H9 (cell line): ENCODE data around the gene IFNA7. TPM values are rescaled to one million over a fixed set of nuclear protein-coding genes. Genes with fewer than 3 reads are reported as not detected.

Experiments
- DNase-seq: peaks from one replicate; pipeline ENCODE4 v3.0.0-alpha.2; 2017
- H2AFZ ChIP-seq: one replicate; pipeline ENCODE4 v1.6.1; 2013; ENCODE audit warnings: mild to moderate bottlenecking, low read length, control low read depth, moderate library complexity
- H2AK5ac ChIP-seq: 2 replicates; pipeline ENCODE4 v1.6.1; 2013; ENCODE audit warnings: low read length, control low read depth, mixed read lengths; ENCODE audit not compliant: insufficient read length
- H2BK120ac ChIP-seq: one replicate; pipeline ENCODE4 v1.6.1; 2013; ENCODE audit warnings: low read depth, mild to moderate bottlenecking, low read length, control low read depth, inconsistent platforms; ENCODE audit not compliant: poor library complexity, severe bottlenecking
- H2BK12ac ChIP-seq: 2 replicates; pipeline ENCODE4 v1.6.1; 2013; ENCODE audit warnings: low read length, control low read depth, mixed read lengths, low read depth; ENCODE audit not compliant: insufficient read length
- H2BK15ac ChIP-seq: 2 replicates; pipeline ENCODE4 v1.6.1; 2013; ENCODE audit warnings: low read depth, low read length, control low read depth
- H2BK20ac ChIP-seq: one replicate; pipeline ENCODE4 v1.6.1; 2013; ENCODE audit warnings: low read depth, mild to moderate bottlenecking, low read length, control low read depth, inconsistent platforms; ENCODE audit not compliant: poor library complexity, severe bottlenecking
- H2BK5ac ChIP-seq: 2 replicates; pipeline ENCODE4 v1.6.1; 2013; ENCODE audit warnings: low read length, control low read depth, mixed read lengths; ENCODE audit not compliant: insufficient read length
- H3K14ac ChIP-seq: 2 replicates; pipeline ENCODE4 v1.6.1; 2013; ENCODE audit warnings: low read length, control low read depth; ENCODE audit not compliant: insufficient read depth
- H3K18ac ChIP-seq: 2 replicates; pipeline ENCODE4 v1.6.1; 2013; ENCODE audit warnings: low read depth, mild to moderate bottlenecking, mixed read lengths, low read length, control low read depth; ENCODE audit not compliant: insufficient read length
- H3K23ac ChIP-seq: 2 replicates; pipeline ENCODE4 v1.6.1; 2013; ENCODE audit warnings: low read length, control low read depth, mixed read lengths, low read depth; ENCODE audit not compliant: insufficient read length
- H3K23me2 ChIP-seq: 2 replicates; pipeline ENCODE4 v1.6.1; 2013; ENCODE audit warnings: low read depth, mild to moderate bottlenecking, mixed read lengths, low read length, control low read depth; ENCODE audit not compliant: insufficient read length, poor library complexity, severe bottlenecking
- H3K27ac ChIP-seq: 2 replicates; pipeline ENCODE4 v1.5.1; 2013; ENCODE audit warnings: low read length, control low read depth, mixed read lengths, low read depth; ENCODE audit not compliant: insufficient read length
- H3K27me3 ChIP-seq: 2 replicates; pipeline ENCODE4 v1.6.1; 2013; ENCODE audit warnings: low read length, control low read depth, inconsistent platforms; ENCODE audit not compliant: insufficient read depth
- H3K4ac ChIP-seq: 2 replicates; pipeline ENCODE4 v1.6.1; 2013; ENCODE audit warnings: low read depth, mild to moderate bottlenecking, control low read depth, inconsistent platforms, low read length, moderate library complexity
- H3K4me1 ChIP-seq: 2 replicates; pipeline ENCODE4 v1.6.1; 2013; ENCODE audit warnings: low read length, control low read depth, inconsistent platforms; ENCODE audit not compliant: insufficient read depth
- H3K4me2 ChIP-seq: 2 replicates; pipeline ENCODE4 v1.6.1; 2013; ENCODE audit warnings: low read length, control low read depth, mixed read lengths; ENCODE audit not compliant: insufficient read length, insufficient read depth
- H3K56ac ChIP-seq: 2 replicates; pipeline ENCODE4 v1.6.1; 2013; ENCODE audit warnings: low read depth, mild to moderate bottlenecking, mixed read lengths, low read length, control low read depth; ENCODE audit not compliant: insufficient read length
- H3K79me1 ChIP-seq: 2 replicates; pipeline ENCODE4 v1.6.1; 2013; ENCODE audit warnings: low read depth, mild to moderate bottlenecking, moderate library complexity, low read length, control low read depth, inconsistent platforms; ENCODE audit not compliant: insufficient read depth, poor library complexity, severe bottlenecking
- H3K79me2 ChIP-seq: 2 replicates; pipeline ENCODE4 v1.6.1; 2013; ENCODE audit warnings: low read length, control low read depth, inconsistent platforms; ENCODE audit not compliant: insufficient read depth
- H3K9ac ChIP-seq: 2 replicates; pipeline ENCODE4 v1.6.1; 2013; ENCODE audit warnings: low read length, control low read depth, mixed read lengths; ENCODE audit not compliant: insufficient read length; ENCODE audit errors: extremely low read depth
- H3K9me3 ChIP-seq: one replicate; pipeline ENCODE4 v1.6.1; 2013; ENCODE audit warnings: low read depth, low read length, inconsistent platforms; ENCODE audit not compliant: control insufficient read depth
- H3T11ph ChIP-seq: one replicate; pipeline ENCODE4 v1.6.1; 2013; ENCODE audit warnings: mild to moderate bottlenecking, low read length, control low read depth, inconsistent platforms
- H4K20me1 ChIP-seq: one replicate; pipeline ENCODE4 v1.6.1; 2013; ENCODE audit not compliant: control insufficient read depth, insufficient read length, insufficient read depth
- H4K5ac ChIP-seq: 2 replicates; pipeline ENCODE4 v1.6.1; 2013; ENCODE audit warnings: low read depth, mild to moderate bottlenecking, mixed read lengths, low read length, control low read depth; ENCODE audit not compliant: insufficient read length
- H4K8ac ChIP-seq: replicated peaks from 2 replicates; pipeline ENCODE4 v1.6.1; 2013; ENCODE audit warnings: low read length, control low read depth, mixed read lengths, low read depth; ENCODE audit not compliant: insufficient read length
- H4K91ac ChIP-seq: 2 replicates; pipeline ENCODE4 v1.6.1; 2013; ENCODE audit warnings: low read depth, mild to moderate bottlenecking, moderate library complexity, mixed read lengths, low read length, control low read depth; ENCODE audit not compliant: insufficient read length
- H3K27ac Mint-ChIP-seq, 3 experiments: 2 replicates in 2 of 3; 3 replicates in 1 of 3; pipeline ENCODE4 v1.8.0; 2020 to 2021; ENCODE audit warnings: mixed read lengths in 3 of 3, mild to moderate bottlenecking in 1 of 3, moderate library complexity in 1 of 3
- H3K27me3 Mint-ChIP-seq: 2 replicates; pipeline ENCODE4 v1.8.0; 2021; ENCODE audit warnings: low read depth, mild to moderate bottlenecking, moderate library complexity, mixed read lengths
- H3K36me3 Mint-ChIP-seq, 3 experiments: 2 replicates in 2 of 3; 3 replicates in 1 of 3; pipeline ENCODE4 v1.8.0; 2020 to 2021; ENCODE audit warnings: low read depth in 3 of 3, mixed read lengths in 3 of 3; ENCODE audit not compliant: insufficient read depth in 1 of 3
- H3K4me1 Mint-ChIP-seq, 2 experiments: 2 replicates each; pipeline ENCODE4 v1.8.0; 2020; ENCODE audit warnings: mixed read lengths in 2 of 2
- H3K4me3 Mint-ChIP-seq, 2 experiments: 2 replicates in 1 of 2; 3 replicates in 1 of 2; pipeline ENCODE4 v1.8.0; 2020 to 2021; ENCODE audit warnings: mild to moderate bottlenecking in 2 of 2, mixed read lengths in 2 of 2, moderate library complexity in 1 of 2
- H3K9me3 Mint-ChIP-seq, 2 experiments: 2 replicates in 1 of 2; 3 replicates in 1 of 2; pipeline ENCODE4 v1.8.0; 2020; ENCODE audit warnings: mild to moderate bottlenecking in 2 of 2, mixed read lengths in 2 of 2, moderate library complexity in 1 of 2
- CTCF ChIP-seq: fragments of 200-600 bp; sonication (generic); conservative IDR thresholded peaks from 3 replicates; pipeline ENCODE4 v1.8.0; 2021; ENCODE audit warnings: antibody characterized with exemption, mild to moderate bottlenecking
- WGBS: extraction: QIAGEN DNeasy Blood & Tissue Kit; methylation state at CpG from one replicate; pipeline ENCODE4 v1.1.7; 2013; ENCODE audit warnings: missing lambda C conversion rate, low lambda C conversion rate, mixed read lengths; ENCODE audit not compliant: insufficient read length; ENCODE audit errors: extremely low coverage; 5-methylcytosine and 5-hydroxymethylcytosine counted together
- total RNA-seq: library from RNA; stranded (reverse); gene quantifications from 2 replicates; pipeline ENCODE4 v1.2.1, GENCODE V29; 2021

The IFNA7 gene
- total RNA-seq, 1 experiment from 2014 or later, result not detected

- Histone ChIP-seq H3K27me3 (no peaks in the 10 kb centered on the region), H2AFZ (peak overlapping the region; percentile 3), H4K8ac (no peak overlapping the region), H2BK120ac (no peak overlapping the region), H3K56ac (no peak overlapping the region), H2BK12ac (no peak overlapping the region), H4K20me1 (no peaks in the 10 kb centered on the region), H2BK20ac (no peak overlapping the region), H3K23ac (no peak overlapping the region), H3T11ph (no peak overlapping the region), H3K9me3 (no peaks in the 10 kb centered on the region), H3K18ac (no peak overlapping the region), H2BK15ac (no peak overlapping the region), H3K4ac (no peak overlapping the region), H4K5ac (no peak overlapping the region), H3K79me2 (no peaks in the 10 kb centered on the region), H3K23me2 (no peaks in the 10 kb centered on the region), H3K4me2 (no peak overlapping the region), H2AK5ac (no peak overlapping the region), H3K79me1 (no peaks in the 10 kb centered on the region), H3K27ac (no peak overlapping the region), H2BK5ac (no peak overlapping the region), H4K91ac (no peak overlapping the region), H3K4me1 (no peaks in the 10 kb centered on the region; the same call in 1 of the 2 replicates), H3K14ac (no peak overlapping the region), H3K9ac (no peak overlapping the region)
- peak; percentile 57 for TF ChIP-seq CTCF
- peaks cover 5 to 6% of the 10 kb centered on the region in 2 experiments; a peak in 3 of 4 replicates for H3K4me1 Mint-ChIP-seq
- no CpG with 5 or more reads among the region's 3 CpGs for WGBS
- no peak overlapping the region; a peak in 2 of 7 replicates for H3K27ac Mint-ChIP-seq
- peak; percentile 46 for DNase-seq
- H3K4me3 Mint-ChIP-seq, result no peak overlapping the region
- H3K27me3 Mint-ChIP-seq, result no peaks in the 10 kb centered on the region; the same call in 1 of the 2 replicates
- no peaks in the 10 kb centered on the region for H3K36me3 Mint-ChIP-seq
- peaks cover 0 to under 1% of the 10 kb centered on the region in 2 experiments; a peak in 2 of 5 replicates for H3K9me3 Mint-ChIP-seq
Measured at GRCh38 chr9:21154018-21154608, 47.9 kb downstream of the IFNA7 start.
